Gastroesophageal sphincter (tissue), 4 donors: ENCODE data around the gene SNX14. TPM values are rescaled to one million over a fixed set of nuclear protein-coding genes. Genes with fewer than 3 reads are reported as not detected.
"Not testable (repeated sequence)": the region's sequence is repeated elsewhere in the genome, so short reads cannot be mapped to it uniquely, and the experiment has no call there.

ENCODE experiments used
- ATAC-seq: fragments of 150-250 bp; one replicate; pipeline ENCODE4 v1.9.1; 2016; ENCODE audit warnings: mild to moderate bottlenecking, moderate library complexity
- H3K27ac ChIP-seq, 4 donors: fragments of 200-600 bp; sonication (generic) in 3 of 4; 1 replicate in 3 of 4; 2 replicates in 1 of 4; pipeline ENCODE4 v1.5.1; 2016 to 2019
- H3K27me3 ChIP-seq: fragments of 200-600 bp; sonication (generic); one replicate; pipeline ENCODE4 v1.5.1; 2019
- H3K36me3 ChIP-seq, 2 donors: fragments of 200-600 bp; sonication (generic); one replicate each; pipeline ENCODE4 v1.5.1; 2019; ENCODE audit warnings: control low read depth in 1 of 2
- H3K4me1 ChIP-seq, 3 donors: fragments of 200-600 bp; sonication (generic); 1 replicate in 2 of 3; 2 replicates in 1 of 3; pipeline ENCODE4 v1.5.1; 2016 to 2019; ENCODE audit warnings: control low read depth in 2 of 3
- H3K4me3 ChIP-seq, 2 donors: fragments of 200-600 bp; sonication (generic); one replicate each; pipeline ENCODE4 v1.5.1; 2019; ENCODE audit warnings: mild to moderate bottlenecking in 1 of 2, moderate library complexity in 1 of 2
- H3K9me3 ChIP-seq, 3 donors: fragments of 200-600 bp; sonication (generic); one replicate each; pipeline ENCODE4 v1.5.1; 2017 to 2019; ENCODE audit warnings: control low read depth in 2 of 3
- EP300 ChIP-seq: sonication (generic); formaldehyde crosslinking; IDR thresholded peaks from one replicate; pipeline ENCODE4 v1.6.1; 2017; ENCODE audit warnings: antibody characterized with exemption, mild to moderate bottlenecking
- POLR2A ChIP-seq, 2 donors: fragments of 450-650 bp; IDR thresholded peaks; one replicate each; pipeline ENCODE4 v1.6.1; 2017; ENCODE audit warnings: antibody characterized with exemption in 2 of 2, mild to moderate bottlenecking in 2 of 2, moderate library complexity in 1 of 2
- POLR2AphosphoS5 ChIP-seq: sonication (generic); formaldehyde crosslinking; IDR thresholded peaks from one replicate; pipeline ENCODE4 v1.6.1; 2017; ENCODE audit warnings: antibody characterized with exemption
- WGBS, 2 donors: methylation state at CpG; one replicate each; pipeline ENCODE4 v1.1.5; 2018; ENCODE audit warnings: low coverage in 1 of 2; 5-methylcytosine and 5-hydroxymethylcytosine counted together
- total RNA-seq, 4 donors: library from RNA; depleted of rRNA; stranded (reverse); fragments of >200 nt; gene quantifications; one replicate each; pipeline ENCODE4 v1.1.0, GENCODE V29; 2016
- TF ChIP-seq, protein P1 (sequence below), 4 experiments: fragments of 200-600 bp in 2 of 4; fragments of 450-650 bp in 2 of 4; sonication (generic) in 1 of 4; IDR thresholded peaks; one replicate each; pipeline ENCODE4 v1.5.1; 2017 to 2019; ENCODE audit warnings: antibody characterized with exemption in 4 of 4, mild to moderate bottlenecking in 2 of 4, moderate library complexity in 2 of 4

The SNX14 gene
- total RNA-seq, 4 donors from 2014 or later: 28.7 to 105 (median 48.8) TPM

DNA sequence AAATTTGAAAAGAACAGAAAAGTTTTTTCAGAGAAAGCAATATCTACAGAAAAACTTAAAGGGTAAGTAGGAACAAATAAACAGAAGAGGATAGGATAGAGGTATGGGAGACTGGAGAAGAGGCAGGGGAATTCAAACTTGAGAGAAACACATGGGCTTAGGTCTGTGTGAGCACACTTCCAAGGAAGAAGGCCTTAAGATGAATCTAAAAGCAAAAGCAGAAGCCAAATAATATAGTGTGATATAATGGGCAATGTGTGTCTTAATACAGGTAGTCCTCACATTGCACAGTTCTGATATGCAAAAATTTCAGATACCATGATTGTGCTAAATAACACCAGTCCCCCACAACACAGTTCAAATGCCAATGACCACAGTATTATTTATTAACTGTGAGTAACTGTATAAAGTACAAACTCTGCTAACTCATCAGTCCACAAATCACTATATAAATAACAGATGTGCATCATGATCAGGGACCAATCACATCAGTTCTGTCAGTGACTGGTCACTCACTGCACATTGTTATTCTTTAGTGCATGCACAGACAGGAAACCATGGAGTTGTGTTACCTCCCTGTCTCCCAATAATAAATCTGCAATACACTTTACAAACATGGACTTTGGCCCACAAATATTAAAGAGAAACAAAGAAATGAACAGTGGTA, 18.6 kb downstream of the SNX14 start:
- Histone ChIP-seq H3K4me1 (peaks cover 0 to 26% (median 0%) of the 10 kb centered on the region in 3 donors), H3K36me3 (peaks cover 0 to 27% of the 10 kb centered on the region in 2 donors), H3K9me3 (no peaks in the 10 kb centered on the region), H3K27ac (no peak overlapping the region), H3K4me3 (no peak overlapping the region), H3K27me3 (no peaks in the 10 kb centered on the region)
- no peak for ATAC-seq
- no peak for TF ChIP-seq POLR2A (IDR thresholded peaks at IDR 0.05)
- TF ChIP-seq POLR2AphosphoS5: no peak
- TF ChIP-seq, protein P1, sequence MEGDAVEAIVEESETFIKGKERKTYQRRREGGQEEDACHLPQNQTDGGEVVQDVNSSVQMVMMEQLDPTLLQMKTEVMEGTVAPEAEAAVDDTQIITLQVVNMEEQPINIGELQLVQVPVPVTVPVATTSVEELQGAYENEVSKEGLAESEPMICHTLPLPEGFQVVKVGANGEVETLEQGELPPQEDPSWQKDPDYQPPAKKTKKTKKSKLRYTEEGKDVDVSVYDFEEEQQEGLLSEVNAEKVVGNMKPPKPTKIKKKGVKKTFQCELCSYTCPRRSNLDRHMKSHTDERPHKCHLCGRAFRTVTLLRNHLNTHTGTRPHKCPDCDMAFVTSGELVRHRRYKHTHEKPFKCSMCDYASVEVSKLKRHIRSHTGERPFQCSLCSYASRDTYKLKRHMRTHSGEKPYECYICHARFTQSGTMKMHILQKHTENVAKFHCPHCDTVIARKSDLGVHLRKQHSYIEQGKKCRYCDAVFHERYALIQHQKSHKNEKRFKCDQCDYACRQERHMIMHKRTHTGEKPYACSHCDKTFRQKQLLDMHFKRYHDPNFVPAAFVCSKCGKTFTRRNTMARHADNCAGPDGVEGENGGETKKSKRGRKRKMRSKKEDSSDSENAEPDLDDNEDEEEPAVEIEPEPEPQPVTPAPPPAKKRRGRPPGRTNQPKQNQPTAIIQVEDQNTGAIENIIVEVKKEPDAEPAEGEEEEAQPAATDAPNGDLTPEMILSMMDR (IDR thresholded peaks at IDR 0.05): no peak
- TF ChIP-seq EP300: no peak

- H3K4me1 ChIP-seq: no peaks in the 10 kb centered on the region
- no peaks in the 10 kb centered on the region for H3K9me3 ChIP-seq
- no peak for ATAC-seq
- H3K4me3 ChIP-seq: no peak overlapping the region
- TF ChIP-seq POLR2AphosphoS5 (no peak), EP300 (no peak), POLR2A (IDR thresholded peaks at IDR 0.05) (no peak)
- TF ChIP-seq, protein P1 (IDR thresholded peaks at IDR 0.05): no peak
- H3K27ac ChIP-seq: no peak overlapping the region
- peaks cover 0 to 43% of the 10 kb centered on the region in 2 donors for H3K36me3 ChIP-seq
- no peaks in the 10 kb centered on the region for H3K27me3 ChIP-seq
Measured at GRCh38 chr6:85569323-85569722, 24.3 kb downstream of the SNX14 start.

GRCh38 chr6:85568411-85568810, 25.2 kb downstream of the SNX14 start:
- H3K4me1 ChIP-seq: no peaks in the 10 kb centered on the region
- H3K4me3 ChIP-seq: no peak overlapping the region
- no peaks in the 10 kb centered on the region for H3K9me3 ChIP-seq
- no peak for TF ChIP-seq POLR2AphosphoS5
- TF ChIP-seq POLR2A (IDR thresholded peaks at IDR 0.05): no peak
- TF ChIP-seq, protein P1 (IDR thresholded peaks at IDR 0.05): no peak
- TF ChIP-seq EP300: no peak
- peaks cover 0 to 51% of the 10 kb centered on the region in 2 donors for H3K36me3 ChIP-seq
- no peak overlapping the region for H3K27ac ChIP-seq
- H3K27me3 ChIP-seq: no peaks in the 10 kb centered on the region
- WGBS, 2 donors: 94 to 98% methylated on average over 6 of the region's 6 CpGs
- ATAC-seq: no peak

DNA sequence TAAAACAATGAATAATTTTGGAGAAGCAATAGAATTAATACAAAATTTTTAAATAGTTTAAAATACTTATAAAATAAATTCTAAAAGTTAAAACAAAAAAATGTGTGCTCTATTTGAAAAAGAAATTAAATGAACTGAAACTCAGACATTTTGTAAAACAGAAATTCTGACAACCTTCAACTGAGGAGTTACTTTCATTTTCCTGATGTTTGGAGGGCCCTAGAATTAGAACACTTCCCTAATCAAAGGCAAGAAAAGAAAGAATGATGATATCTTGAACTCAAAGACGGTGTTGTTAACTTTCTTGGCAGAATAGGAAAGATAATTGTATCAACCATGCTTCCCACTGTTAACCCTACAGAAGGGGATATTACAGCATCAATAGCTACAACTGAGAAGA, 27.9 kb downstream of the SNX14 start:
- TF ChIP-seq POLR2A (IDR thresholded peaks at IDR 0.05) (no peak), EP300 (no peak), POLR2AphosphoS5 (no peak)
- TF ChIP-seq, protein P1 (IDR thresholded peaks at IDR 0.05): no peak
- H3K4me3 ChIP-seq: no peak overlapping the region
- H3K4me1 ChIP-seq: no peaks in the 10 kb centered on the region
- H3K27me3 ChIP-seq: no peaks in the 10 kb centered on the region
- WGBS, 2 donors: 15 to 25% methylated on average over 1 of the region's 1 CpG
- no peak overlapping the region for H3K27ac ChIP-seq
- ATAC-seq: no peak
- H3K36me3 ChIP-seq: peaks cover 0 to 54% of the 10 kb centered on the region in 2 donors
- H3K9me3 ChIP-seq: no peaks in the 10 kb centered on the region

- not testable (repeated sequence) for H3K27ac ChIP-seq, H3K9me3 ChIP-seq, H3K4me1 ChIP-seq, ATAC-seq, H3K27me3 ChIP-seq, H3K4me3 ChIP-seq
- peaks cover 0 to 56% of the 10 kb centered on the region in 2 donors for H3K36me3 ChIP-seq
- WGBS, 2 donors: 96 to 100% methylated on average over 1 to 2 of the region's 2 CpGs
Measured at GRCh38 chr6:85564223-85564622, 29.4 kb downstream of the SNX14 start.
